Large intestine (tissue), 1 donor: ENCODE measurements around the gene GPR3. TPM values are rescaled to one million over a fixed set of nuclear protein-coding genes. Genes with fewer than 3 reads are reported as not detected.

ENCODE experiments used
- polyA plus RNA-seq: library from polyadenylated mRNA; unstranded; fragments of 120-200 nt; gene quantifications from one replicate; pipeline ENCODE4 v1.2.1, GENCODE V29; 2013

The GPR3 gene
- polyA plus RNA-seq, 1 donor, result 0.27 TPM

Other genes with a start within 250 kb of the GPR3 start
- 21.5 TPM for gene SLC9A1, start 237.5 kb upstream of the GPR3 start, polyA plus RNA-seq
- gene WDTC1, start 158.0 kb upstream of the GPR3 start, polyA plus RNA-seq, result 30.6 TPM
- gene TMEM222, start 70.5 kb upstream of the GPR3 start, polyA plus RNA-seq, result 41.2 TPM
- 9.8 TPM for gene SYTL1, start 50.6 kb upstream of the GPR3 start, polyA plus RNA-seq
- gene MAP3K6, start 25.7 kb upstream of the GPR3 start, polyA plus RNA-seq, result 6.5 TPM
- 0.13 TPM for gene FCN3, start 17.8 kb upstream of the GPR3 start, polyA plus RNA-seq
- not detected for gene CD164L2, start 9.3 kb upstream of the GPR3 start, polyA plus RNA-seq
- 56.0 TPM for gene WASF2, start 97.5 kb downstream of the GPR3 start, polyA plus RNA-seq
- gene AHDC1, start 211.5 kb downstream of the GPR3 start, polyA plus RNA-seq, result 19.5 TPM
- gene FGR, start 242.6 kb downstream of the GPR3 start, polyA plus RNA-seq, result 4.0 TPM